ENCODE data around the gene CTDSP1. TPM values are rescaled to one million over a fixed set of nuclear protein-coding genes. Genes with fewer than 3 reads are reported as not detected.

Gene CTDSP1
- polyA plus RNA-seq, 3 donors = 46.4 to 258 (median 49.9) TPM

DNA sequence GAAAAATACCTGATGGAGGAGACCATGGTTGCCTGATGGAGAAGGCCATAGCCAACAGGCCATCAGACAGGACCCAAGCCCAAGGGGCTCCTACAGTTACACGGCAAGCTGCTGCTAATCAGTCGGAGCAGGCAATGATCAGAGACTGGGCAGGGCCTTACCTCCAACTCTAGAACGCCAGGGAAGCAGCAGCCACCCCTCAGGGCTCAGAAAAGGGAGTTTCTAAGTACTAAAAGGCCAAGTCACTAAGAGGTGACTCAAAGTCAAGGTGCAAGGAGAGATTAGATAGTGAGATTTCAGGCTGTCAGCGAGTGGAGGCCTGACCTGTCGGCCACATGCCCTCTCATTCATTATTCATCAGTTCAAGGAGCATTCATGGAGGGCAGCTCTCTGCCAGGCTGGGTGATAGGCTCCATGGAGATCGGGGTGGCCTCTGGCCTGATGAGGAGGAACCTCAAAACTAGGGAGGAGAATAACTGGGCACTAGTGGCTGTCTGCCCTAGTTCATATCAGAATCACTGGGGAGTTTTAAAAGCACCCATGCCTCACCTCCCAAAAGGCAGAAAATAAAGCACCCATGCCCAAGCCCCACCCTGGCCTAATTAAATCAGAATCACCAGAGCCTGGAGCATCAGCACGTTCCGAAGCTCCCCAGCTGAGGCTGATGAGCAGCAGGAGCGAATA lies 22.9 kb downstream of the CTDSP1 start:
- H3K4me2 ChIP-seq (replicated peaks; ENCODE audit: extremely low read depth, low read length, poor library complexity, severe bottlenecking) = no peak overlapping the region
- H3K36me3 Mint-ChIP-seq = no peaks in the 10 kb centered on the region
- H3K27ac ChIP-seq (ENCODE audit: low read depth in 1 of 2, low read length in 2 of 2) = no peak overlapping the region
- TF ChIP-seq, protein P1, sequence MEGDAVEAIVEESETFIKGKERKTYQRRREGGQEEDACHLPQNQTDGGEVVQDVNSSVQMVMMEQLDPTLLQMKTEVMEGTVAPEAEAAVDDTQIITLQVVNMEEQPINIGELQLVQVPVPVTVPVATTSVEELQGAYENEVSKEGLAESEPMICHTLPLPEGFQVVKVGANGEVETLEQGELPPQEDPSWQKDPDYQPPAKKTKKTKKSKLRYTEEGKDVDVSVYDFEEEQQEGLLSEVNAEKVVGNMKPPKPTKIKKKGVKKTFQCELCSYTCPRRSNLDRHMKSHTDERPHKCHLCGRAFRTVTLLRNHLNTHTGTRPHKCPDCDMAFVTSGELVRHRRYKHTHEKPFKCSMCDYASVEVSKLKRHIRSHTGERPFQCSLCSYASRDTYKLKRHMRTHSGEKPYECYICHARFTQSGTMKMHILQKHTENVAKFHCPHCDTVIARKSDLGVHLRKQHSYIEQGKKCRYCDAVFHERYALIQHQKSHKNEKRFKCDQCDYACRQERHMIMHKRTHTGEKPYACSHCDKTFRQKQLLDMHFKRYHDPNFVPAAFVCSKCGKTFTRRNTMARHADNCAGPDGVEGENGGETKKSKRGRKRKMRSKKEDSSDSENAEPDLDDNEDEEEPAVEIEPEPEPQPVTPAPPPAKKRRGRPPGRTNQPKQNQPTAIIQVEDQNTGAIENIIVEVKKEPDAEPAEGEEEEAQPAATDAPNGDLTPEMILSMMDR (IDR thresholded peaks at IDR 0.05) = no peak
- no peak overlapping the region for H2AFZ ChIP-seq (ENCODE audit: insufficient read depth, low read depth, low read length, poor library complexity, severe bottlenecking)
- intact Hi-C loops (cut with micrococcal nuclease) = loop anchor here in 1 of 2 donors (10.0 kb wide), 1 partner anchor 72 kb away; no protein-coding TSS in a partner anchor
- H3K79me2 ChIP-seq (ENCODE audit: insufficient read depth, low read length) = no peaks in the 10 kb centered on the region
- no peak overlapping the region for H3K9ac ChIP-seq (ENCODE audit: insufficient read depth, low read length, poor library complexity, severe bottlenecking)
- H4K20me1 ChIP-seq (ENCODE audit: insufficient read depth, low read length) = no peaks in the 10 kb centered on the region
- no peak overlapping the region for H3K4me3 Mint-ChIP-seq
- H3K9me3 Mint-ChIP-seq = no peaks in the 10 kb centered on the region
- no peaks in the 10 kb centered on the region for H3K9me3 ChIP-seq (replicated peaks in 1 of 2; ENCODE audit: control insufficient read depth in 1 of 2, insufficient read depth in 1 of 2, low read length in 2 of 2)
- no peak for DNase-seq
- H3K36me3 ChIP-seq (replicated peaks in 1 of 2; ENCODE audit: control insufficient read depth in 1 of 2, insufficient read depth in 2 of 2, low read length in 2 of 2) = no peaks in the 10 kb centered on the region
- H3K4me1 Mint-ChIP-seq = peaks cover 6% of the 10 kb centered on the region
- H3K27me3 Mint-ChIP-seq (ENCODE audit: low read depth in 3 of 3) = peaks cover 2 to 9% (median 5%) of the 10 kb centered on the region in 3 donors
- H3K4me1 ChIP-seq (ENCODE audit: control insufficient read depth in 1 of 2, insufficient read depth in 2 of 2, low read length in 2 of 2) = no peaks in the 10 kb centered on the region
- 94% methylated on average over 6 of the region's 9 CpGs for WGBS (ENCODE audit: insufficient coverage)
- H3K4me3 ChIP-seq (replicated peaks in 1 of 3; ENCODE audit: low read depth in 2 of 3, low read length in 3 of 3) = no peak overlapping the region
- H3K27ac Mint-ChIP-seq = peak overlapping the region in 1 of 7 donors; percentile 45
- no peaks in the 10 kb centered on the region for H3K27me3 ChIP-seq (ENCODE audit: control insufficient read depth in 2 of 2, insufficient read depth in 2 of 2, low read length in 2 of 2)

DNA sequence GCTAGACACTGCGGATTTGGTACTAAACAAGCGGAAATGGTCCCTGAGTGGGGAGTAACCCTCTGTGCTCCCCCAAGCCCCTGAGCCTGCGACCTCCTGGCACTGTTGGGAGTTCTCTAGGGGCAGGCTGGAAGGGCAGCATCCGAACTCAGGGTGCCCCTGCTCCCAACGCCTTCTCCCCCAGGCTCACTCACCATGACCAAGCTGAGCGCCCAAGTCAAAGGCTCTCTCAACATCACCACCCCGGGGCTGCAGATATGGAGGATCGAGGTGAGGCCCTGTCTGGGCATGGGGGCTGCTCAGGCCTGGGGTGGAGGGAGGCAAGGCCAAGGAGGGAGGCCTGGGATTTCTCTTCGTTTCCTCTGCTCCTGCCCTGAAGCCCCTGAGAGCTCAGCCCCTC lies 23.9 kb downstream of the CTDSP1 start:
- Histone ChIP-seq H2AFZ (ENCODE audit: insufficient read depth, low read depth, low read length, poor library complexity, severe bottlenecking) (no peak overlapping the region), H3K36me3 (replicated peaks in 1 of 2; ENCODE audit: control insufficient read depth in 1 of 2, insufficient read depth in 2 of 2, low read length in 2 of 2) (no peaks in the 10 kb centered on the region), H4K20me1 (ENCODE audit: insufficient read depth, low read length) (no peaks in the 10 kb centered on the region), H3K4me3 (replicated peaks in 1 of 3; ENCODE audit: low read depth in 2 of 3, low read length in 3 of 3) (no peak overlapping the region), H3K4me1 (ENCODE audit: control insufficient read depth in 1 of 2, insufficient read depth in 2 of 2, low read length in 2 of 2) (no peaks in the 10 kb centered on the region), H3K9ac (ENCODE audit: insufficient read depth, low read length, poor library complexity, severe bottlenecking) (no peak overlapping the region), H3K27me3 (ENCODE audit: control insufficient read depth in 2 of 2, insufficient read depth in 2 of 2, low read length in 2 of 2) (no peaks in the 10 kb centered on the region), H3K79me2 (ENCODE audit: insufficient read depth, low read length) (no peaks in the 10 kb centered on the region), H3K27ac (ENCODE audit: low read depth in 1 of 2, low read length in 2 of 2) (no peak overlapping the region), H3K9me3 (replicated peaks in 1 of 2; ENCODE audit: control insufficient read depth in 1 of 2, insufficient read depth in 1 of 2, low read length in 2 of 2) (no peaks in the 10 kb centered on the region), H3K4me2 (replicated peaks; ENCODE audit: extremely low read depth, low read length, poor library complexity, severe bottlenecking) (no peak overlapping the region)
- Mint-ChIP-seq H3K27ac (no peak overlapping the region), H3K27me3 (ENCODE audit: low read depth in 3 of 3) (peaks cover 0 to 6% (median 3%) of the 10 kb centered on the region in 3 donors), H3K4me1 (peaks cover 6% of the 10 kb centered on the region), H3K4me3 (no peak overlapping the region), H3K9me3 (no peaks in the 10 kb centered on the region), H3K36me3 (no peaks in the 10 kb centered on the region)
- 89% methylated on average over 3 of the region's 9 CpGs for WGBS (ENCODE audit: insufficient coverage)
- intact Hi-C loops (cut with micrococcal nuclease) = loop anchor here in 1 of 2 donors (10.0 kb wide), 1 partner anchor 71 kb away; no protein-coding TSS in a partner anchor
- DNase-seq = no peak
- TF ChIP-seq, protein P1 (IDR thresholded peaks at IDR 0.05) = no peak
